Camera-type eye (tissue), 1 donor: ENCODE measurements around the gene GNG4. TPM values are rescaled to one million over a fixed set of nuclear protein-coding genes. Genes with fewer than 3 reads are reported as not detected.

Experiments used
- total RNA-seq: library from RNA; depleted of rRNA; stranded (reverse); fragments of >200 nt; gene quantifications from one replicate; pipeline ENCODE4 v1.2.3, GENCODE V29; 2014

Gene GNG4
- total RNA-seq = 9.9 TPM

GRCh38 chr1:235649368-235650163, at the start of gene GNG4:
Gene GNG4, minus strand, starts transcription at chr1:235649784. Its CDS starts 65,946 bp downstream, at chr1:235583838.

GRCh38 chr1:235504122-235504493, 145.5 kb downstream of the GNG4 start, which contains the start of gene B3GALNT2:
Gene B3GALNT2, minus strand, starts transcription at chr1:235504452. Its CDS starts 200 bp downstream, at chr1:235504252.

Other genes with a start within 250 kb of the GNG4 start
- gene B3GALNT2, start 145.3 kb downstream of the GNG4 start, total RNA-seq = 38.4 TPM
- gene LYST, start 217.1 kb upstream of the GNG4 start, total RNA-seq = 72.5 TPM